Stimulated activated CD8-positive, alpha-beta memory T cell treated with anti-CD3 and anti-CD28 coated beads, Interleukin-12 subunit alpha, Interleukin-12 subunit beta, amount 100 ng/mL, for 24 hours (primary cell): Measurements from ENCODE around the gene ACTR2.
"Not testable (repeated sequence)": the region's sequence is repeated elsewhere in the genome, so short reads cannot be mapped to it uniquely, and the experiment has no call there.

Experiments used
- DNase-seq: peaks from one replicate; pipeline ENCODE4 v3.0.0-alpha.2; 2020; ENCODE audit errors: extremely low read depth

Gene ACTR2

DNA sequence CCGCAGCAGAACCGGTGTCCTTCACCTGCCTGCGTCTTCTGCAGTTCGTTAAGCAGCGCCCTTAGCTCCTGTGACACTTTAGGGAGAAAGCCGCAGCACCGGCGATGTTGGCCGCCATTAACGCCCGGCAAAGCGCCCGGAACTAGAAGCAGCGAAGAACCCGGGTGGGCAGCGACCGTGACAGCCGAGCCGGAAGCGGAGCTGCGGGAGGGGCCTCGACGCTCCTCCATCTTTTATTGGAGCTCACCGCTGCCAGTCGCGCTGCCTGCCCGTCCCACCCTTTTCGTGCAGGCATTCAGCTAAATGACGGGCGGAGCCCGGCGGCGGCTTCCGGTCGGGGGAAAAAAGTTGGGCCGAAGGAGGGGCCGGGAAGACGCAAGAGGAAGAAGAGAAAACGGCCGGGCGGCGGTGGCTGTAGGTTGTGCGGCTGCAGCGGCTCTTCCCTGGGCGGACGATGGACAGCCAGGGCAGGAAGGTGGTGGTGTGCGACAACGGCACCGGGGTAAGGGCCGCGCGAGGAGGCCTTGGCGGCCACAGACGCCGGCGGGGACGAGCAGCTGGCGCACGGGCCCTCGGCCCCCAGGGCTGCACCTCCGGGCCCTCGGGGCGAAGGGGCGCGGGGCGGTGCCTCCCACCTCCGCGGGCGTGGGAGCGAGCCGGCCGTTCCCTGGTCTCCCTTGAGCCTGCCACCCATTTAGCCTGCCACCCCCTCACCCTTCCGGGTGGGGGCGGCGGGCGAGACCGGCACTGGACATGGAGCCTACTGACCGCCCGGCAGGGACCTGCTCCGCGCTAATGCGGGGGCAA is at the start of gene ACTR2:
Gene ACTR2, plus strand, starts transcription at position 376 of the 807 bp plus-strand sequence. Its CDS starts 79 bp downstream, at position 455.
- DNase-seq: peak; percentile 82

DNA sequence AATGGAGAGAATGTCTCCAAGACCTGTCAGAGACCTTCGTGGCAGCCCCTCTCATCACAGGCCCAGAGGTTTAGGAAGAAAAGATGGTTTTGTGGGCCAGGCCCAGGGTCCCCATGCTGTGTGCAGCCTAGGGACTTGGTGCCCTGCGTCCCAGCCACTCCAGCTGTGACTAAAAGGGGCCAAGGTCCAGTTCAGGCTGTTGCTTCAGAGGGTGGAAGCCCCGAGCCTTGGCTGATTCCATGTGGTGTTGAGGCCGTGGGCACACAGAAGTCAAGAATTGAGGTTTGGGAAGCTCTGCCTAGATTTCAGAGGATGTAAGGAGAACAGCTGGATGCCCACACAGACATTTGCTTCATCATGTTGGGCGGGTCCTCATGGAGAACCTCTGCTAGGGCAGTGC is 45.1 kb upstream of the ACTR2 start:
- no peak for DNase-seq

DNA sequence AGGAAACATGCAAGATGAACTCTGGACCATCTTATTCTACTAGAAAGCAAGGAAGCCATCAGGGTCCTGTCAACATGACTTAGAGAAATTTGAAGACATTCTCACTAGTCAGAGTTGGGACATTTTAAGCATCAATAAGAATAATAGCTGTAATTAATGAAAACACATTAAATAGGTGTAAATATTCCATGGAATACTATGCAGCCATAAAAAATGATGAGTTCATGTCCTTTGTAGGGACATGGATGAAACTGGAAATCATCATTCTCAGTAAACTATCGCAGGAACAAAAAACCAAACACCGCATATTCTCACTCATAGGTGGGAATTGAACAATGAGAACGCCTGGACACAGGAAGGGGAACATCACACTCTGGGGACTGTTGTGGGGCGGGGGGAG is 44.2 kb upstream of the ACTR2 start:
- not testable (repeated sequence) for DNase-seq

DNA sequence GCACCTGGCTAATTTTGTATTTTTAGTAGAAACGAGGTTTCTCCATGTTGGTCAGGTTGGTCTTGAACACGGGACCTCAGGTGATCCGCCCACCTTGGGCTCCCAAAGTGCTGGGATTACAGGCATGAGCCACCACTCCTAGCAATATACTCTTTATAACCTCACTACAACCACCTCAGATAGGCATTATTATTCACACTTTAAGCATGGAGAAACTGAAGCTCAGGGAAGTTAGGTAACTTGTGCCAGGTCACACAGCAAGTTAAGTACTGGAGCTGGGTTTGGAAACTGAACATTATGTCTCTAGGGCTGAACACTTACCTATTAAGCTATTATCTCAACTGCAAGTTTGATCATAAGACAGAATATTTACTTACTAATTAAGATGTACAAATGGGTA is 42.6 kb upstream of the ACTR2 start:
- DNase-seq: no peak

DNA sequence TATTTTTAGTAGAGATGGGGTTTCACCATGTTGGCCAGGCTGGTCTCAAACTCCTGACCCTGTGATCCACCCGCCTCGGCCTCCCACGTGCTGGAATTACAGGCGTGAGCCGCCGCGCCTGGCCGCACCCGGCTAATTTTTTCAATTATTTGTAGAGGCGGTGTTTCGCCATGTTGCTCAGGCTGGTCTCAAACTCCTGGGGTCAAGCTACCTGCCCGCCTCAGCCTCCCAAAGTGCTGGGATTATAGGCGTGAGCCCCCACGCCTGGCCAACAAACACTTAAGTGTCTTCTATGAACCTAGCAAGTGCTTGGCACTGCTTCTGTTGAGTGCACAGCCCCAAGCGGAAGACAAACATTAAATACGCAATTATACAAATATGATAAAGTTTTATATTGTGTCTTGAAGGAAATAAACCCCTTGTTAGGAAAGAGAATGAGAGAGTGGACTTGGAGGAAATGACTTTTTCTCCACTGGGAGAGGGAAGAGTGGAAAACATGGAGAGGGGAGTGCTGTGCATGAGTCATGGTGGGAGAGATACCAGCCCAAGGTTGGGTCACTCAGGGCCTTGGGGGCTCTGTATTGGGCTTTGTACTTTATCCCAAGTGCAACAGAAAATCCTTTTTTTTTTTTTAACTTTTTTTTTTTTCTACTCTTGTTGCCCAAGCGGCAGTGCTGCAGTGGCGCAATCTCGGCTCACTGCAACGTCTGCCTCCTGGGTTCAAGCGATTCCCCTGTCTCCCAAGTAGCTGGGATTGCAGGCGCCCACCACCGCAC is 41.4 kb upstream of the ACTR2 start:
- no peak for DNase-seq

DNA sequence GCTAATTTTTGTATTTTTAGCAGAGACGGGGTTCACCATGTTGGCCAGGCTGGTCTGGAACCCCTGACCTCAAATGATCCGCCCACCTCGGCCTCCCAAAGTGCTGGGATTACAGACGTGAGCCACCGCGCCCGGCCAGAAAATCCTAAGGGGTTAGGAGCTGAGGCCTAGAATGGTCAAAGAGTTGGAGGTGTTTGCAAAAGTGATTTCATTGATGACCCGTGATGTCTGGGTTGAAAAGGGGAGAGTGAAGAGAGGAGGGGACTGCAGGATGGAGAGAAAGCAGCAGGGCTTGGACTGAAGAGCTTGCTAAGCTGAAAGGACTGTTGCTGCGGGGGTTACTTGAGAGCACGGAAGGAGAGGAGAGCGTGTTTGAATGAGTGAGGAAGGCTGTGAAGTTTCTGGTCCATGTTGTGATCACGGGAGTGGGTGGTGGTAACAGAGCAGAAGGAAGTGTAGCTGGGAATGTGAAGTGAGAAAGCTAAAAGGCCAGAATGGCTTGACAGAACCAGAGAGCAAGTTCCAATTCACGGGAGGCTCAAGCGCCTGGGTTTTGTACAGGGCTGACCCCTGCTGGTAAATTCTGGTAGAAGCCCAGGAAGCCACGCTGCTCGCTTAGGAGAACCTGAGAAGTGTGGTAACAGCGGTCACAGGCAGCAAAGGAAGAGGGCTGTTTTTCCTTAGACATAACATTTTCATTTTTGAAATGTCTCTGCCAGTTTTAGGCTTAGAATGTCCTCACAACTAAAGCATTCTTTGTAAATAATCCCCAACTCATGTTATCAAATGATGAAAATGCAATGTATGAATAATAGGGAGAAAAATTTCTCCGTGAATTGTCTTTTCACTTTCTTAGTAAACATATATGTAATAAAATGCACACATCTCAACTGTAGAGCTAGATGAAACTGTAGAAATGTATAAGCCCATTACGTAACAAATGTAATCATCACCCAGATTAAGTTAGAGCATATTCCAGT is 40.5 kb upstream of the ACTR2 start:
- peak; percentile 12 for DNase-seq

DNA sequence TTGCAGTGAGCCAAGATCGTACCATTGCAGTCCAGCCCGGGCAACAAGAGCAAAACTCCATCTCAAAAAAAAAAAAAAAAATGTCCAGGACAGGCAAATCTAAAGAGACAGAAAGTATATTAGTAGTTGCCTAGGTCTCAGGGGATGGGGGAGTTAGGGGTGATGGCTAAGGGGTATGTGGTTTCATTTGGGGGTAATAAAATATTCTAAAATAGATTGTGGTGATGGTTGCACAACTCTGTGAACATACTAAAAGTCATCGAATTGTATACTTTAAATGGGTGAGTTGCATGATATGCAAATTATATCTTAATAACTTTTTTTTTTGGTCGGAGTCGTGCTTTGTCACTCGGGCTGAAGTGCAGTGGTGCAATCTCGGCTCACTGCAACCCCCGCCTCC is 34.2 kb upstream of the ACTR2 start:
- DNase-seq: no peak

DNA sequence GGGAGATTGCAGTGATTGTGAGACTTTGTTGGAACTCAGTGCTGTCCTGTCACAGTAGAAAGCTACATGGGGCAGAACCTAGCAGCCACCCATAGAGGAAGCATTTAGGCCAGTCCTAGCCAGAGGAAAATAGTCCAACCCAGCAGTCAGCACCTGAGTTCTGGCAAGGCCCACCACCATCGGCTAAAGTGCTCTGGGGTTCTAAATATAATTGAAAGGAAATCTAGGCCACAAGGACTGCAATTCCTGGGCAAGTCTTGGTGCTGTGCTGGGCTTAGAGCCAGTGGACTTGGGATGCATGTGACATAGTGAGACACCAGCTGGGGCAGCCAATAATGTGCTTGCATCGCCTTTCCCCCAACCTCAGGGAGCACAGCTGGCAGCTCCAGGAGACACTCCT is 28.9 kb upstream of the ACTR2 start:
- DNase-seq: no peak

DNA sequence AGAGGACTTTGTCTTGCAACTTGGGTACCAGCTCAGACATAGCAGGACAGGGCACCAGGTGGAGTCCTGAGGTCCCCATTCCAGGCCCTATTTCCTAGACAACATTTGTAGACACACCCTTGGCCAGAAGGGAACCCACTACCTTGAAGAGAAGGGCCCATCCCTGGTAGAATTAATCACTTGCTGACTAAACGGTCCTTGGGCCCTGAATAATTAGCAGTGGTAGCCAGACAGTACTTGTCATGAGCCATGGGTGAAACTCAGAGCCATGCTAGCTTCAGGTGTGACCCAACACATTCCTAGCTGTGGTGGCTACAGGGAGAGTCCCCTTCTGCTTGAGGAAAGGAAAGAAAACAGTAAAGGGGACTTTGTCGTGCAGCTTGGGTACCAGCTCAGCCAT is 28.5 kb upstream of the ACTR2 start:
- no peak for DNase-seq

DNA sequence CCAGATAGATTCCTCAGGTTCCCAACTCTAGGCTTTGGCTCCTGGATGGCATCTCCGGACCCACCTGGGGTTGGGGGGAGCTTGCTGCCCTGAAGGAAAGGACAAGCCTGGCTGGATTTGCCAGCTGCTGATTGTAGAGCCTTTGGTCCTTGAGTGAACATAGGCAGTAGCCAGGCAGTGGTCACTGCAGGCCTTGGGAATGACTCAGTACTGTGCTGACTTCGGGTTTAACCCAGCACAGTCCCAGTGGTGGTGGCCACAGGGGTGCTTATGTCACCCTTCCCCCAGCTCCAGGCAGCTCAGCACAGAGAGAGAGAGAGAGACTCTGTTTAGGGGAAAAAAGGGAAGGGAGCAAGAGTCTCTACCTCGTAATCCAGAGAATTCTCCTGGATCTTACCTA is 27.7 kb upstream of the ACTR2 start:
- no peak for DNase-seq

DNA sequence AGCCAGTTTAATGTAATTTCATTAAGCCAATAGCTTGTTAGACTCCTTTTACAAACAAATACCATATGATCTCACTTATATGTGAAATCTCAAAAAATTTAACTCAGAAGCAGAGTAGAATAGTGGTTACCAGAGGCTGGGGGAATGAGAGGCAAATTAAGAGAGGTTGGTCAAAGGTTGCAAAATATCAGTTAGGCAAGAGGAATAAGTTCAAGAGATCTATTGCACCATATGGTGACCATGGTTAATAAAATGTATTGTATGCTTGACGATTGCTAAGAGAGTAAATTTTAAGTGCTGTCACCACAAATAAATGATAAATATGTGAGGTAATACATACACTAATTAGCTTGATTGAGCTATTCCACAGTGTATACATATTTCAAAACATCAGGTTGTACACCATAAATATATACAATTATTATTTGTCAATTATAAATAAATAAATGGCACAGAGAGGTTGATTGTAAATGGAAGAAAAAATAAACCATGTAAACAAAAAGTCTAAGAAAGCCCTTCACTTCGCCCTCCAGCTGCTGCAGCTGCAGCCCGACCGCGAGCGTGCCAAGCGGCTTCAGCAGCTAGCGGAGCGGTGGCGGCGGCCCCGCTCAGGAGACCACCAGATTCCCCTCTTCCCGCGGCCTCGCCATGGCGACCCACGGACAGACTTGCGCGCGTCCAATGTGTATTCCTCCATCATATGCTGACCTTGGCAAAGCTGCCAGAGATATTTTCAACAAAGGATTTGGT is 23.0 kb upstream of the ACTR2 start:
- DNase-seq: no peak

DNA sequence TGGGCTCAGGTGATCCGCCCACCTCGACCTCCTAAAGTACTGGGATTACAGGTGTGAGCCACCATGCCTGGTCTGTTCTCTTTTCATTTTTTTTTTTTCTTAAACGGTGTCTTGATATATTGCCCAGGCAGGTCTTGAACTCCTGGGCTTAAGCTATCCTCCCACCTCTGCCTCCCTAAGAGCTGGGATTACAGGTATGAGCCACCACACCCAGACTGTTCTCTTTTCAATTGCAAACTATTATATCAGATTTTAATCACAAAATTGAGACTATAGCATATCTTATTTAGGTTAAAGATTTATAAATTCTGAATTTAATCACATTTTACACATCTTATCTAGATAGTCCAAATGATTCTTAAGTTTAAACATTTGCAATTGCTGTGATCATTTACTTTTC is 15.5 kb upstream of the ACTR2 start:
- DNase-seq: no peak

DNA sequence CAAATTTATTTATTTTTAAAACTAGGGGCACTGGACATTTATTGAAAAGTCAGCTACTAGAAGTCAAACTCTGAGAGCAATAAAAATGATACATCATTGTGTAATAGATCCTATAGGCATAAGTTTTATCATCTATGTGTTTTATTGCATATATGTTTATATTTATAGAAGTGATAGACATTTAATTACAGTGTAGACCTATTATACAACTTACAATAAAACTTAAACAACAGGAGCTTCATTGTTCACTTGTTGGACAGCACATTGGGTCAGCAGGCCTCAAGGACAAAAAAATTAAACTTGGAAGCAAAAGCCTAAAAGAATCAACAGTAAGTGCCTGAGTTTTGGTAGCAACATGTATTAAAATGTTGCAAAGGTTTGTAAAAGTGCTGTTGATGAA is 15.0 kb upstream of the ACTR2 start:
- no peak for DNase-seq

DNA sequence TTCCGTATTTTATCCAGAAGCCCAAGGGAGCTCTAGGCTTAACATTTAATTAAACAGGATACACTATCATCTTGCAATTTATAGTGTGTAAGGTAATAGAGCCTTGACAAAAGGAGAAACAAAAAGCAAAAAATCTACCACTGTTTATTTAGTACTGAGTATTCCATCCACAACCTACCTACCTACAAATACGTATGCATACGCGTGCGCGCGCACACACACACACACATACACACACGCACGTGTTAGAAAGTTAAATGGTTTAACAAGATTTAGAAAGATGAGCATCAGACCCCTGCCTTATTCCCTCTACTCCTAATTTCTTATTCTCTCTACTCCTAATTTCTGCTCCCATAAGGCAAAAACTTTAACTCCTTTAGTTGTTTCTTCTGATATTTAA is 14.6 kb upstream of the ACTR2 start:
- DNase-seq: no peak

DNA sequence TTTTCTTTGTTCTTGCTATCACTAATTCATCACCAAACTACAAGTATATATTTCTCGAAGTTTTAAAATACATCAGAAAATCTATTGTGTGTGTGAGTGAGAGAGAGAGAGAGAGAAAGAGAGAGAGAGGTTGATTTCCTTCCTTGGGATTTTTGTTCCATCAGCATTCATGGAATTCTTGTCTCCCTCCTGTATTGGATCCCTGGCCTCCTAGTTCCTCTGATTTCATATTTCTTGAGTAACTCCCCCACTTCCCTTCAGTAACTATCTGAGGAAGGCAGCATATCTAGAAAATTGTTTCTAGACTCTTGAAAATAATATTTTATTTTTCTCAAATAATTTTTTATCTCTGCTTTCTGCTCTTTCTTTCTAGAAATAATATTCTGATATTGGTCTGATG is 13.3 kb upstream of the ACTR2 start:
- DNase-seq: no peak

DNA sequence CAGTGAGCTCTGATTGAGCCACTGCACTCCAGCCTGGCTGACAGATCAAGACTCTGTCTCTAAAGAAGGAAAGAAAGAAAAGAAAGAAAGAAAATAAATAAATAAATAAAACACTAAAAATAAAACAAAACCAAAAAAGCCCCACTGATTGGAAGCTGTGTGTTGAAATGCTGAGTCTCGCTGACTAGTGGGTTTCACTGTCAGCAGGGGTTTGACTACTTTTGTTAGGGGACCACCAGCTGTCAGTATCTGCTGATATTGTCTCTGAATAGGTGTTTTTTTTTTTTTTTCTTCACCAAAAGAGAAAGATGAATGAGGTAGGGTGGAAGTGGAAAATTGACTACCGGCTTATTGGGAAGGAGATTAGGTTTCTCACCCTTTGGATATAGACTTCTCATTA is 12.8 kb upstream of the ACTR2 start:
- DNase-seq: no peak

DNA sequence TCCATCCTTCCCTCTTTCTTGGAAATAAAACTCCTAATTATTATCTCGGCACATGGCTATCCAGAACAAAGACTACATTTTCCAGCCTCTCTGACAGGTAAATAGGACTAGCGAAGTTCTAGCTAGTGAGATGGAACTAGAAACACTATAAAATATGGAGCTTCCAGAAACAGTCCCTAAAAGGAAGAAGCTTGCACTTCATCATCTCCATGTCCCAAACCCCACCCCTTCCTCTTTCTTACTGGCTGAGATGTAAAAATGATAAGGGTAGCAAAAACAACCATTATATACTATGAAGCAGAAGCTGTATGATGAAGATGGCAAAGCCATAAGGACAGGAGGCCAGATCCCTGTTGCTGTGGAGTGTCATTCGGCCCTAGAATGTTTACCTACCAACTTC is 11.7 kb upstream of the ACTR2 start:
- DNase-seq: no peak

DNA sequence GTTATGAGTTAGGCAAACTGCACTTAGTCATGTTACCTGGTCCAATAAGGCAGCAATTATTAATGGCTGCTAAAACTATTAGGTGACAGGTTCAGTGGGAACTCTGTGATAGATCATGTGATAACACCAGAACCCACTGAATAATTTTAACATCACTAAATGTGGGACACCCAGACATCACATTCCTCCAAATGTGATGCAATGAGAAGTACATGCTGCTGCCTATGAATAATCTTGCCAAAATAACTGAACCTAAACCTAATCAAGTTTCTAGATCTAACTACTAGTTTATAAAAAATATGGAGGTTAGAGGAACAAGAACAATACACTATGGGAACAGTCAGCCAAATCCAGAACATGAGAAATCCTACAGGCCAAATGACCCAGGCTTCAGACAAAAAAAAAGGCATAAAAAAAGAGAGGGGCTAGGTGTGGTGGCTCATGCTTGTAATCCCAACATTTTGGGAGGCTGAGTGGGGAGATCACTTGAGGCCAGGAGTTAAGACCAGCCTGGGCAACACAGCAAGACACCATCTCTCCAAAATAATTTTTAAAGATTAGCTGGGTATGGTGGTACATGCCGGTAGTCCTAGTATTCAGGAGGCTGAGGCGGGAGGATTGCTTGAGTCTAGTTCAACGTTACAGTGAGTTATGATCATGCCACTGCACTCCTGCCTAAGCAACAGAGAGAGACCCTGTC is 7.0 kb upstream of the ACTR2 start:
- DNase-seq: no peak

DNA sequence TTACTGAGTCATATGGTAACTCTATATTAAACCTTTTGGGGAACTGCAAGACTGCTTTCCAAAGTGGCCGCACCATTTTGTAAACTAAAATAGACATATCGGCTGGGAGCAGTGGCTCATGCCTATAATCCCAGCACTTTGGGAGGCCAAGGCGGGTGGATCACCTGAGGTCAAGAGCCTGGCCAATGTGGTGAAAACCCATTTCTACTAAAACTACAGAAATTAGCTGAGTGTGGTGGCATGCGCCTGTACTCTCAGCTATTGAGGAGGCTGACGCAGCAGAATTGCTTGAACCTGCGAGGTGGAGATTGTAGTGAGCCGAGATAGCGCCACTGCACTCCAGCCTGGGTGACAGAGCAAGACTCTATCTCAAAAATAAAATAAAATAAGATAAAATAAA is 6.4 kb upstream of the ACTR2 start:
- not testable (repeated sequence) for DNase-seq

DNA sequence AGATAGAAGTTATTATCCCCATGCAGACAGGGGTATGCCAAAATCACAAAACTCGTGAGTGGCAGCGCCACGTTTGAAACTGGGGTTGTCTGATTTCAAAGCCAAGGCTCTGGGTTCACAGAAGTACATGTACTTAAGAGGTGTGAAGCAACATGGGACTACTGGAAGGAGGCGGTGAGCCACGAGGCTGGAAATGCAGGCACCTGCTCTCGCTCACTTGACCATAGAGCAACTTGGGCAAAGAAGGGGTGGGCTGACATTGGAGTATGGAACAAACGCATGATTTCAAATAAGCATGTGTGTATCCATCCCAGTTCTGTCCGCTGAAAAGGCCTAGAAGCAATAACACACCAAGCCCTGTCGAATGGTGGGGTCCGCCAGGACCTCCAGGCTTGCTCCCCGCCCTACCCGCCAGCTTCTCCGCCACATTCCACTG is 593 bp upstream of the ACTR2 start:
- DNase-seq: no peak
